Measurements from ENCODE around the gene ONECUT1.

The ONECUT1 gene

GRCh38 chr15:52796753-52797520 is 6.8 kb upstream of the ONECUT1 start:
- DNase-seq = no peak

DNA sequence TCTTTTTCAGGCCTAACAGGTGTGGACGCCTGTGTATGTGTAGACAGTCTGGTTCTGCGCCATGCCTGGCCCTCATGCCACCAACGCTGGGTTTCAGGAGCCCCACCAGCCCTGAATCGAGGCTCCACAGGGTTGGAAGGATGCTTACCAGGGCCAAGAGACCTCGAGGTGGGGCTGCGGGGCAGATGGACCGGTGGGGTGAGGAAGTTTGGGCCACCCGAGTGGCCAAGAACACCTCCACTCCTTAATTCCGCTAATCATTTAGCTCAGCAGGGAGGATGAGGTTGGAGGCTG is 6.0 kb upstream of the ONECUT1 start:
- no peak for DNase-seq

DNA sequence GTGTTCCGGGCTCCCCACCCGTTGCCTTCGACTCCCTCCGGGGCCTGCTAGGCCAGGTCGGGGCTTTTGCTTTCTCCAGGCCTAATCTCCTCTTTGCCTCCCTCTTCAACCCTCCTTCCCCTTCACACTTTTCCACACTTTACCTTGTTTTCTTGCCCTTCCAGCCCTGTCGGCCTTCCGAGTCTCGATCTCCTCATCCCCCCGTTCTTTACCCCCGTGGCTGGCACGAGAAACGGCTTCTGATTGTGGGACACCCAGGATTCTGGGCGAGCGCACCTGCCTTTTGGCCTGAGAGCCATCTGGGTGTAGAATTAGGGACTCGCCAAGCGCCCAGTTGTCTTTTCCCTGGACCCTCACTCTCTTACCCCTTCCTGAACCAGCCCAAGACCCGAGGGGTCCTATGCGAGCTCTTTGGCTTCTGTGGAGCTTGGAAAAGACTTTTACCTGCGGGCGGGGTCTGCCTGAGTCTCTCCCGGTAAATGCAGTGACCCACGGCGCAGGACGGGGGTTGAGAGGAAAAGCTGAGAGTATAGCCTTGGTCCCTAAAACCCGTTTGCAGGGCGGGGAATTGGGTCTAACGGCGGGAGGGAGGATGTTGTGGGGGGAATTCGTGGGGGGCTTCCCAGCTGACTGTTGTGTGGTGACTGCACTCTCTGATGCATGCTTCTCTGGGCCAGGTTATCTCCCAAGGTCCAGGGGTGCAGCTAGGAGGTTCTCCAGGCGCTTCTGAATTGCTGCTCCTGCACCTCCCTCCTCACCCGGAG is 5.5 kb upstream of the ONECUT1 start:
- DNase-seq = no peak

DNA sequence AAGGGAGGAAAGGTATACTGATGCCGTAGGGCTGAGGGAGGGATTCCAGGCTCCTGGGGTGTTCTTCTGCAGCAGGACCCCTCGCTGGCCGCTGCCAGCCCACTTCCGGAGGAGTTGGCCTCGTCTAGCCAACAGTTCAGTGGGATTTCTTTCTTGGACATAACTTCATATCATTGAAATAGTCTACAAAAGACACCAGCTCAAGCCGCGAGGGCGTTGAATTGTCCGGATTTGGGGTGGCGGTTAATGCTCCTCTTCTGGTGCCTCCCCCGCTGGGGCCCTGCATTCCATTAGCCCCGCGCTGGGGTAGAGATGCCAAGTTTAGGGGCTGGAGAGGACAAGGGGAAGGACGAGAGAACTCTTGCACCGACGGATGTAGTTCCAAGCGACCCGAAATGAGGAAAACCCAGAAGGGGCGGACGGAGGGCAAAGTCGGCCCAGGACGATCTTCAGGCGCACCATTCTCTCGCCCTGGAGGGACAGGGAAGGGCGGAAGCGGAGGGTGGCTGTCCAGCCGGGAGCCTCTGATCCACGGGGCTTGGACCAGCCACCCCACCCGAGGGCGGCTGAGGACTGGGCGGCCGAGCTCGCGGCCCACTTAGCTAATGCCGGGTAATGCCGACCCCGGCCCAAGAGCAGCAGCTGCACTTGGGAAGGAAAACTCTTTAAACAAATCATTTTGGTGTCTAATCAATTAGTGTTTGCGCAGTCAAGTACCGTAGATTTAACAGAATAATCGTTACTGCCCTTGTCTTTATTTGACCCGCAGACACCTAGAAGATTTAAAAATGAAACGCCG is 4.7 kb upstream of the ONECUT1 start:
- DNase-seq = no peak

DNA sequence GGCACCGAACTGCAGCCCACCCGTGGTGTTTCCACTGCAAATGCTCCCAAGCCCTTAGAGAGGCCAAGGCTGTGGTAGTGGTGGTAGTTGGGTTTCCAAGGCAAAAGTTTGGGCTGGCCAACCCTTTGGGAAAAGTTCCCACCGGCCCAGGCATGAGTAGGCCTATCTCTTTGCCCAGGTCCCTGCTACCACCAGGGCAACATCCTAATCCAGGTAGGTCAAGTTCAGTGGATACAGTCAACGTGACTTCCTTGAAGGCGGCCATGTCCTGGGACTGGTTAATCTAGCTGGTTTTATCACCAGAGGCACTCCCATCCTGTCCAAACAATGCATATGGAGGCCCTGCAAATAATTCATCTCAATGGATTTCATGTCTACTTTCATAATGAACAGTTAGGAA is 1.6 kb upstream of the ONECUT1 start:
- DNase-seq = no peak

GRCh38 chr15:52790941-52791751 is 1.0 kb upstream of the ONECUT1 start:
- DNase-seq = no peak

- no peak for DNase-seq
Measured at GRCh38 chr15:52789601-52790168, 451 bp downstream of the ONECUT1 start.

DNA sequence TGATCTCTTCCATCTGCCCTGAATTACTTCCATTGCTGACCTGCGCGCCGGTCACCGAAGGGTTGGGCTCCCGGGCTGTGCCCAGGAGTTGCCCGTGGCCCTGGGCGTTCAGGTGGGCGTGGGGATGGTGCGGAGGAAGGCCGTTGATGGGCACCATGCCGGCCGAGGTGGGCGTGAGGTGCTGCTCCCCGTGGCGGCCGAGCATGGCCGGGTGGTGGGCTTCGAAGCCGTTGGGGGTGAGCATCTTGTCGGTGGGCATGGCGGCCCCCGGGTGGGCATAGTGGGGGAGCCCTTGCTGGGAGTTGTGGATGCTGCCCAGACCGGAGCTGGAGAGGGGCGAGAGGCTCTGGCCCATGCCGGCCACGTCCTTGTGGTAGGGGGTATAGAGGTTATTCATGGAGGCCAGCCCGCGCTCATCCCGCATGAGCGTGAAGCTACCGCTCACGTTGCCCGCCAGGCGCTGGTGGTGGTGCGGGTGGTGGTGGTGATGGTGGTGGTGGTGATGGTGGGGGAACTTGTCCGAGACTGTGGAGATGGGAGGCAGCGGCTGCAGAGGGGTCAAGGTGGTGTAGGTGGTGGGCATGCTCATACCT is 1.0 kb downstream of the ONECUT1 start:
- DNase-seq = no peak

- no peak for DNase-seq
Measured at GRCh38 chr15:52788099-52788986, 1.8 kb downstream of the ONECUT1 start.

DNA sequence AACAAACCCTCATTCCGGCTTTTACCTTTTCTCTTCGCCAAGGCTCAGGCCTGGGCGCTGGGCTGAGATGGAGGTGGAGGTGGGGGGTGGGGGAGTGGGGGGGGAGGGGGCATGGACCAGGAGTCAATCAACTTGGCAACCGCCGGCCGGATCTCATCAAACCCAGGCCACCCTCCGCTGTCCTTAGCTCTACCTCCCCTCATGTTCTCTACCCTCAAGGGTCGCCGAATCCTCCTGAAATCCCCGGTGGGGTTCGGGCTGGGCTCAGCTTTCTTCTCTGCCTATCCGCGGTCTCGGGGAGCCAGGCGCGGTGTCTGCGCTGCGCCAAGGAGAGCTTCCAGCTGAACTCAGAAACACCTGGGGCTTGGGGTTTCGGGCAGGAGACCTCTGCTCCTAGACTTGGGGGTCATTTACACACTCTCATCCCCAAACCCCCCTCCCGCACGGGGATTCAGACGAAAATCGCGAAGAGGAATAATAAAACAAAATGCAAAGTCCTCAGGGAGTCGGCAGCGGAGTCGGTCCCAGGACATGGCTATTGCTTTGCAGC is 2.5 kb downstream of the ONECUT1 start:
- DNase-seq = no peak

DNA sequence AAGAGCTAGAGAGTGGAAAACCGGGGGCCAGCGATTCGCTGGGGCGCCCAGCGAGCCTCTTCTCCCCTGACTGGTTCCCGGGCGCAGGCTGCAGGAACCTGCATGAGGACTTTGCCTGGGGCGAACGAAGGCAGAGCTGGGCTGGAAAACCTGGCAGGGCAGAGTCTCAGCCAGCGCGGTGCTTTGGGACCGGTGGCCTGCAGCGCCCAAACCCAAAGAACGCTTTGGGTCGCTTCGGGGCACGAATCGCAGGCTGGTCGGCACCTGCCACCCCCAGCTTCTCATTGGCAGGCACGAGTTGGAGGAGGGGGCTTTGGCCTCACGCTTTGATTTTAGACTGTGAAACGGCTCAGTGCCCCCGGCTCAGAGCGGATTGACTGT is 3.0 kb downstream of the ONECUT1 start:
- DNase-seq = no peak

GRCh38 chr15:52786436-52787122 is 3.6 kb downstream of the ONECUT1 start:
- DNase-seq = no peak

DNA sequence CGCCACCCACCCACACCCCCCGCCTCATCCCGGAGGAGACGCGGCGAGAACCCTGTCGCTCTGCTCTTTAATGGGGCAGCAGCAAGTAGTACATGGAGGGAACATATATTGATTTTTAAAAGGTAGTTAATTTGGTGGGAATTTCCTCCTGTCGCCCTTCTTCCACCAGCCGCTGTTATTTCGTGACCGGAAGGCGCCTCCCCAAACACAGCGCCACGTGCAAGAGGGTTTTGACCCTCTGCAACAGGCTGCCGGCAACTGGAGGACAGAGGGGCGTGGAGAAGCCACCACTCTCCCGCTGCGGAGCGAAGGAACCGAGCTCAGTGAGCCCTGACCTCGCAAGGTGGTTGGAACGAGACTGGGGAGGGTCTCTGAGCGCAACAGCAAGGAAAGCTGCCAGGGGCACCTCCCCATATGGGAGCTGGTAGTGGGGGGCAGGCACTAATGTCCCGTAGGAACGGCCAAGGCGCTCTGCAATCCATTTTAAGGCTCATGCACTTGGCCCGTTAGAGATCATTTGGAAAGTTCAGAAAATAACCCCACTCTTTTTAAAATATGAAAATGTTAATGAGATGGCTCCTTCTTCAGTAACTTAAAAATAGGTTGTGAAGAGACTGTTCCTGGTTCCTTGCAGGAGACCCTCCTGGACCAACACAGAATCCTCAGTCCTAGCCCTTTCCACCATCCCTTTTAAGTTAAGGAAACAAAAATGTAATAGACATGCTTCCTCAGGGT is 4.3 kb downstream of the ONECUT1 start:
- no peak for DNase-seq

- DNase-seq = no peak
Measured at GRCh38 chr15:52784799-52785671, 5.1 kb downstream of the ONECUT1 start.

- DNase-seq = no peak
Measured at GRCh38 chr15:52783929-52784798, 6.0 kb downstream of the ONECUT1 start.

- no peak for DNase-seq
Measured at GRCh38 chr15:52783191-52783829, 6.8 kb downstream of the ONECUT1 start.

- DNase-seq = no peak
Measured at GRCh38 chr15:52782514-52782913, 7.6 kb downstream of the ONECUT1 start.
